Stimulated activated CD8-positive, alpha-beta memory T cell treated with anti-CD3 and anti-CD28 coated beads, Interleukin-7, amount 100 ng/mL, for 1 hour (primary cell): ENCODE measurements around the gene MOBP.
"Not testable (repeated sequence)": the region's sequence is repeated elsewhere in the genome, so short reads cannot be mapped to it uniquely, and the experiment has no call there.

ENCODE experiments used
- DNase-seq, 2 donors: peaks; one replicate each; pipeline ENCODE4 v3.0.0-alpha.2; 2020; ENCODE audit warnings: low read depth in 2 of 2

MOBP gene

GRCh38 chr3:39449796-39450195 is 17.7 kb upstream of the MOBP start:
- DNase-seq: no peak

DNA sequence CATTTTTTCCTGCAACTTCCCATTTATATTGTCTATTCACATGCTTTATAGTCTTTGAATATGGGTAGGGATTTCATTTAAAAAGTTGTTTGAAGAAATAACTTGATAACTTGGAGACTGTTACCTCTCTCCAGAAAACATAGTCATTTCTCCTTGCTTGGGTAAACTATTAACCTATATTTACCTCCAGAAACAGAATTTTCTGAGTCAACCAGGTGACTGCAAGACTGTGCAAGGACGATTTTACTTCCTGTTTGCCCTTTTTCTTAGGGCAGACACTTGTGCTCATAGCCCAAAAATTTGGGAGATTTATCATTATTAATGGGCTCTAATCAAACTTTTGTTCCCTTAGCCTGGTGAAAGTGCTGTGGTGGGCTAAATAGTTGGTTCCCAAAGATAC is 14.3 kb upstream of the MOBP start:
- no peak for DNase-seq

DNA sequence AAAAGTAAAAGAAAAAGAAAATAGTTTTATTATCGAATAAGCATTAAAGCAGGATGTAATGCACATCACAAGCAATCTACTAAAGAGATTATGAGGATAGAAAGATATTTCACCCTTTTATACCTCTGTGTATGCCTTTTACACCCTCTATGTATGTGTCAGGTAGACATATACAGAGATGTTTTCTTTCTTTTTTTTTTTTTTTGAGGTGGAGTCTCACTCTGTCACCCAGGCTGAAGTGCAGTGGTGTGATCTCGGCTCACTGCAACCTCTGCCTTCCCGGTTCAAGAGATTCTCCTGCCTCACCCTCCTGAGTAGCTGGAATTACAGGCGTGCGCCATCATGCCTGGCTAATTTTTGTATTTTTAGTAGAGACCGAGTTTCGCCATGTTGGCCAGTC is 13.6 kb upstream of the MOBP start:
- not testable (repeated sequence) for DNase-seq

DNA sequence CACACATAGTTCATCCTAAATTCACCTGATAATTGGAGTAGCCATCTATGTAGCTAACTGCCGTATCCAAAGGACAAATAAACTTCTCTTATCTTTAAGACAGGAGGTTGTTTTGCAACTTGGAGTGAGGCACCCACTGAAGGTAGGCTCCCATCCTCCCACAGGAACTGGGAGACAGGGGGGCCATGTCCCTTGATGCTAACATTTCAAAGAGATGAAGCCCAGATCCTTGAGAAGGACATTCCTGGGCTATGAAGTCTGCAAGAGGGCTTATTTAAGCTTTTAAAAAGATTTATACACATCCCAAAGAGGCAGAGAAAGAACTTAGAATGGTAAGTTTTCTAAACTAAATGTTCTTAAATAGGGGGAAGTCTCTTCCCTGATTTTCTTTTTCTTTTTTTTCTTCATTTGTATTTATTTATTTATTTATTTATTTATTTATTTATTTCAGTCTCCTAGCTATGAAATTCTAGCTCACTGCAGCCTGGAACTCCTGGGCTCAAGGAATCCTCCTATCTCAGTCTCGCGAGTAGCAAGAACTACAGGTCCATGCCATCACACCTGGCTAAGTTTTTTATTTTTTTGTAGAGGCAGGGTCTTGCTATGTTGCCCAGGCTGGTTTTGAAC is 12.8 kb upstream of the MOBP start:
- no peak for DNase-seq

DNA sequence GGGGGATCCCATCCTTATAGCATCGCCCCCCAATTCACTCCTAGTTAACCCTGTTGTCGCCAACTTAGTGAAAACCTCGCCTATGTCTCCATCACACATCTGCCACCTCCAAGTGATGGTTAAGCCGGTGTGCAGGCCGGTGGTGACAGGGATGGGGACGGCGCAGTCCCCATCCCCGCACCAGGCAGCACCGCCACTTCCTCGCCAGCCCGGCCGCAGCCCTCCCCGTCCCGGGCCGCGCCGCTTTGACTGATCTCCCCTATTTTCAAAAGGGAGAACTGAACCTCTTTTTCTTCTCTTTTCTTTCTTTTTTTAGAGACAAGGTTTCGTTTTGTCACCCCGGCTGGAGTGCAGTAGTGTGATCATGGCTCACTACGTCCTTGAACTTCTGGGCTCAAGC is 11.3 kb upstream of the MOBP start:
- DNase-seq: no peak

DNA sequence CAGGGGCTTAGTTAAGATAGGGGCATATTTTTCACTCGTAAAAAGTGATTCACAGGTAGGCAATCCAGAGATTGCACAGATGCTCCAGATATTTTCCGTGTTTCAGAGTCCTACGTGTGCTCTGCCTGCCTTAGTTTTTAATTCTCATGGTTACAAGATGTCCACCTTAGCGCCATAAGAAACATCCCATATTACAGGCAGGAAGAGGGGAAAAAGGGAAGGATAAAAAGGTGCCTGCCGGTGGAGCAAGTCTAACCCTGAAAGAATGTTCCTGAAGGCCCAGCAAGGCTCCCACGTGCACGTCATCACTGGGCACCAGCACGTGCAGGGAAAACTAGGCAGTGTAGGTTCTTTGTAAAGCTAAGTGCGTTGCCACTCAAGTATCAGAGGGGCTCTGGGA is 10.1 kb upstream of the MOBP start:
- DNase-seq: no peak

DNA sequence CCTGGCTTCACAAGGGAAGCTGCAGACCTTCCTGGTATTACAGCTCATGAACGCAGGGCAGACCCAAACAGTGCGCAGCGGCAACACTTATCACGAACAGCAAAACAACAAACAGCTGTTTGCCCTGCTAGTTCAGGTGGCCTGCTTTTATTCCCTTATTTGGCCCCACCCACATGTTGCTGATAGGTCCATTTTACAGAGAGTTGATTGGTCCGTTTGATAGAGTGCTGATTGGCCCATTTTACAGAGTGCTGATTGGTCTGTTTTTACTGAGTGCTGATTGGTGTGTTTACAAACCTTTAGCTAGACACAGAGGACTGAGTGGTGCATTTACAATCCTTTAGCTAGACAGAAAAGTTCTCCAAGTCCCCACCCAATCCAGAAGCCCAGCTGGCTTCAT is 8.9 kb upstream of the MOBP start:
- DNase-seq: not testable (repeated sequence)

DNA sequence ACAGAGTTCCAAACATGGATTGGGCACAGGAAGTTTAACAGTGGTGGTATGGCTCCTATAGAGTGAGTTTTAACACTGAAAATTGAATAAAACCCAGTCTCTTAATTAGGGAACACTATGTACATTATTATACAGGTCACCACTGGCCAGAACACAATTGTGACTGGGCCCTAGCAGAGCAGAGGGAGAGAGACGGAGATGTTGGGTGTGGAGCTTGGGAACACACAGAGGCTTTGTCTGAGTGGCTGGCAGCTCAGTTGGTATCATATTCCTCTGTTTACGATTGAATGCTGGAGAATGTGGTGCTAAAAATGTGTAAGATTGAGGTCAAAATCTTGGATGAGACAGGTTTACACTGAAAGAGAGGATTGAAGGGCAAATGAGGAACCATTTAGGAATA is 6.8 kb upstream of the MOBP start:
- DNase-seq: no peak

- no peak for DNase-seq
These were observed 4.2 kb upstream of the MOBP start for GRCh38 chr3:39463269-39463668.

- no peak for DNase-seq
These were observed 492 bp upstream of the MOBP start for GRCh38 chr3:39466988-39467387.

DNA sequence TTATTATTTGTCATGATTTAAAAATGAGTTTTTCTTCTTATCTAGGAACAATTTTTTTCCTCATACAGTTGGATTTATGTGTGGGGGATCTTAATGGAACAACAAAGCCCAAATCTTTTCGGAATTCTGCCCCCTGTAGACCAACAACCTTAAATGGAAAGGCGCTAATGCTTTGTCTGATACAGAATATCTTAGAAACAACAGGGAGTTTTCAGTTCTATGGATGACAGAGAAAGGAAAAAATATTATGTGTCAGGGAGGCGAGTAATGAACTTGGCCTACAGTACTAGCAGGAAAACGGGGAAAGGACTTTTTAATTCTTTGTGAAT is 592 bp downstream of the MOBP start:
- no peak for DNase-seq

DNA sequence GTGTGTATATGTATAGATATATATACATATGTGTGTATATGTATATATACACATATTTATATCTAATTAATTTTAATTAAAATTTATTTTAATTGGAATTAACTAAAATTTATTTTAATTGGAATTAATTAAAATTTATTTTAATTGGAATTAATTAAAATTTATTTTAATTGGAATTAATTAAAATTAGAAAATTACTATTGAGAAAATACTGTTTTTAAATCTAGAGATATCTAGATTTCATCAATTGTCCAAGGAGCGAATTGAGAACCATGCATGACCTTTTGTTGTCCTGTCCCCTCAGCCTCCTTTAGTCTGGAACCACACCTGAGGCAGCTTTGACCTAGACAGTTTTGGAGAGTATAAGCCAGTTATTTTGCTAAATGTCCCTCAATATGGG is 1.8 kb downstream of the MOBP start:
- DNase-seq: no peak

DNA sequence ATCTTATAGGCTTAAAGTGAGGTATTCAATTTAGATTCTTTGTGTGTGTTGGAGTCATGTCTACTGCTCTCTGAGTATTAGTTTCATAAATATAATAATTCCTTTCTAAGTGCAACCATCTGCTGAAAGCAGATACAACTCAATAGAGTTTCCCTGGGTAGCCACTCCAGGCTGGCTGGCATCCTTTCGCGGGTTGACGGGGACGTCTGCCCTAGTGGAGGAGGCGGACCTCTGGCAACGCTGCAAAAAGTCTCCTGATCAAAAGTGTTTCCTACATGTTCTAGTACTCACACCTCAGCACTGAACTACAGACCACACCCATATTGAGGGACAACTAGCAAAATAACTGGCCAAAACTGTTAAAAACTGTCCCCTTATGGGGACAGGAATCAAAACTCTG is 2.5 kb downstream of the MOBP start:
- no peak for DNase-seq

- no peak for DNase-seq
These were observed 4.2 kb downstream of the MOBP start for GRCh38 chr3:39471652-39472051.

DNA sequence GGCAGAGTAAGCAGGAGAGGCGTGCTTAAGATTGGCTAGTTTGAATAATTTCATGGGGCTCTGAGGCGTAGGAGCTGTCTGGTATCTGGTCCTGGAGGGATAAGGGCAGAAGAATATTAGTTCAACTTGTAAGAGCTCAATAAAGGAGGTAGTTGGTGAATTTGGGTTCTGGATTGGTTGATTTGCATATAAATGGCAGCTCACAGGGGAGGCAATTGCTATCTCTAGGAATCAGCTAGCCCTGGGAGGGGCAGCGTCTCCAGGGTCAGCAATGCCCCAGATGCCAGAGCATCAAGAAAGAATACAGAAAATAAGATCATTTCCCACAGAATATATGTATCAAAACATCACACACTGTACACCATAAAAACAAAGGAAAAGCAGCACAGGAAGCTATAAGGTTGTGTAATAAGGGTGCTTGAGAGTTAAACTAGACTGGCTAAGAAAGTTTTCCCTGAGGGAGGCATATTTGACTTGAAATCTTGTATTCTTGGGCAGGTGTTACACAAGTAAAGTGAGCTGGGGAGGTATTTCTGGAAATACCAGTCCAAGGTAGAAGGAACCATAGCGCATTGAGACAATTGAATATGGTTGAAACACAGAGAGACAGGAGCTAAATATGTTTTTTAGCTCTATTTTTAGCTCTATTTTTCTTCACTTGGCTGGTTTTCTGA is 6.1 kb downstream of the MOBP start:
- DNase-seq: no peak

DNA sequence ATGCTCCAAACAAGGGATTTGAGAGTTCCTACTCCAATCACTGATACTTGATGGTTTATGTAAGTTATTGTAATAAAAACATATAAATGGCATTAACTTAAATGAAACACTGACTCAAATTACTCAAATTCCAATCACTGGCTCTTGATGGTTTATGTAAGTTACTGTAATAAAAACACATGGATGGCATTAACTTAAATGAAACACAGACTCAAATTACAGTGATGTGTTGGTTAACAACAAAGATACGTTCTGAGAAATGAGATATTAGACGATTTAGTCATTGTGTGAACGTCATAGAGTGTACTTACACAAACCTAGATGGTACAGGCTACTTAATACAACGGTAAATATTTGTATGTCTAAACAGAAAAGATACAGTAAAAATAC is 6.6 kb downstream of the MOBP start:
- no peak for DNase-seq

DNA sequence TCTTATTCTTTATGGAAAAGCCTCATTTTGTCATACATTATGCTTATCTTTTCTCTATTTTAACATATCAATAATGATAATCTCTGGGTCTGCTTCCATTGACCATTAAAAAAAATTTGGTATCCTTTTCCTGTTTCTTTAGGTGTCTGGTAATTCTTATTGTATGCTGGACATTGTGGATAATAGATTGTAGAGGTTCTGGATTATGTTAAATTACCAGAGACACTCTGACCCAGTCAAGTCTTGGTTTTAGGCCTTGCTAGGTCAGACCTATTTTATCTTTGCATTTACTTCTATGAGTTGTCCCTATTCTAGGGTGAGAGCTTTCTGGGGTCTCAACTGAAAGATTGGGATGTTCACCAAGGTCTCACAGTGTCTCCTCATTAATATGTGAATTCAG is 9.3 kb downstream of the MOBP start:
- no peak for DNase-seq

DNA sequence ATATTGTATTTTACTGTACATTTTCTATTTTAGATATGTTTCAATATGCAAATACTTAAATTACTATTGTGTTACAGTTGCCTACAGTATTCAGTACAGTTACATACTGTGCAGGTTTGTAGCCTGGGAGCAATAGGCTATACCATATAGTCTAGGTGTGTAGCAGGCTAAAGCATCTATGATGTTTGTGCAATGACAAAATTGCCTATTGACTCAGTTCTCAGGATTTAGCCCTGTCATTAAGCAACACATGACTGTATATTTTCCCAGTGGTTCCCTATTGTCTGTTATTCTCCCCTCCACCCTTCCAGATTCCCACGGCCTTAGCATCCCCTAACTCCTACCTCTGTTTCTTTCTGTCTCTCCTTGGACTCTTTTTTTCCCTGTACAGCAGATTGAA is 10.7 kb downstream of the MOBP start:
- DNase-seq: no peak

- no peak for DNase-seq
These were observed 12.4 kb downstream of the MOBP start for GRCh38 chr3:39479701-39480414.

GRCh38 chr3:39485547-39485946 is 18.1 kb downstream of the MOBP start:
- no peak for DNase-seq

DNA sequence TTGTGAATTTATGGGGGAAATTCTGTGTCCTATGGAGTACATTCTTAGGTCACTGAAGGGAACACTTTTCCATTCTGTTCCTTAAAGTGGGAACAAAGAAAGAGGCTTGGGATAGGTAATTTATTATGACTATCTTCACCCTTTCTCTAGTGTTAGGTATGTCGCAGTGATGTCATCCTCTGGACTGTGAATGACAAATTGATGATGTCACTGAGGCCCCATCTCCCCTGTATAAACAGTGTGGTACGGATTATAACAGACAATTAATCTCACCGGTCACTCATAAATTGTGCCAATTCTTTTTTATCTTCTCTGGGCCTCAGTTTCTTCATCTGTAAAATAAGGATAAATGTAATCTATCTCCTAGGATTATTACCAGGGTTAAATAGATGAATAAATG is 23.5 kb downstream of the MOBP start:
- DNase-seq: no peak

DNA sequence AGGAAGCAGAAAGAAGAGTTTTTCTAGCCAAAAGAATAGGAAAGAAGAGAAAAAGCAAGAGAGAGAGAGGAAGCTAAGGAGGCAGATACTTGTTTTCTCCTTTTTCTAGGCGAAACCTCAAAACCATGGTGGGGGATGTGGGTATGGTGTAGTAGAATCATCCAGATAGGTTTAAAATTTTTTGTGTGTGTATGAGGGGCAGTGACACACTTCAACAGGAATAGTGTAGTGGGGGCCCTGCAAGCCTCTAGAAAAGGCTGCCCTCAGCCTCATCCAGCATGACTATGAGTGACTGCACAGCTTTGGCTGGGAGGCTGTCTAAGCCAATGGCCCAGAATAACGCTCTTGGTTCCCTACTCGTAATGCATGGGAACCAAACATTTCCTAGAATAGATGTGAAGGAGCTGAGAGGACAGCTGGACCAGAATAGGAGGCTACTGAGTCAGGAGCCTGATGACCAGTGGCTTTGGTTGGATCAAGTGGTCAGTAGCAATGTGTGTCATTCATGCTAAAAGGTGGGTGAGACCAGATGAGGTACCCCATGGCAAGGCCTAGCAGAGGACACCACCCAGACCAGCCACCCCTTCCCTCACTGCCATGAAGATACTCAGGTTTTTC is 24.4 kb downstream of the MOBP start:
- no peak for DNase-seq

- no peak for DNase-seq
These were observed 27.3 kb downstream of the MOBP start for GRCh38 chr3:39494781-39495180.
